GM12878 (cell line): Measurements from ENCODE around the gene MTFR1L. TPM values are rescaled to one million over a fixed set of nuclear protein-coding genes. Genes with fewer than 3 reads are reported as not detected.
A peak's percentile ranks its signal among the peaks of the same experiment; 100 is the strongest.

Experiments
- BCL11A ChIP-seq: IDR thresholded peaks from 2 replicates; pipeline ENCODE4 v1.6.1; 2011; ENCODE audit warnings: low read depth, low read length
- BCLAF1 ChIP-seq: fragments of 450-650 bp; IDR thresholded peaks from 2 replicates; pipeline ENCODE4 v1.6.1; 2017; ENCODE audit warnings: antibody characterized with exemption, mild to moderate bottlenecking, moderate library complexity
- BHLHE40 ChIP-seq, 2 experiments: fragments of 450-650 bp in 1 of 2; IDR thresholded peaks; 2 replicates each; pipeline ENCODE4 v1.6.1; 2011 to 2017; ENCODE audit warnings: low read depth in 2 of 2, borderline replicate concordance in 1 of 2, improper control_type of control experiment in 1 of 2, low read length in 1 of 2, mild to moderate bottlenecking in 1 of 2
- BRCA1 ChIP-seq: IDR thresholded peaks from 2 replicates; pipeline ENCODE4 v1.6.1; 2011; ENCODE audit warnings: low read depth, low read length, improper control_type of control experiment
- CBFB ChIP-seq: IDR thresholded peaks from 2 replicates; pipeline ENCODE4 v1.6.1; 2016; ENCODE audit warnings: antibody characterized with exemption, low read depth
- CEBPZ ChIP-seq: fragments of 150-350 bp; IDR thresholded peaks from 2 replicates; pipeline ENCODE4 v1.6.1; 2016; ENCODE audit warnings: low read depth, low read length
- CREB1 ChIP-seq: IDR thresholded peaks from 2 replicates; pipeline ENCODE4 v1.6.1; 2012; ENCODE audit warnings: low read depth, mild to moderate bottlenecking, inconsistent platforms
- GABPA ChIP-seq: IDR thresholded peaks from 2 replicates; pipeline ENCODE4 v1.6.1; 2014; ENCODE audit warnings: antibody characterized with exemption, low read depth, mild to moderate bottlenecking, inconsistent platforms
- KAT2A ChIP-seq: conservative IDR thresholded peaks from 2 replicates; pipeline ENCODE4 v1.6.1; 2011; ENCODE audit warnings: low read depth, low read length; ENCODE audit not compliant: control insufficient read depth
- NBN ChIP-seq: fragments of 450-650 bp; IDR thresholded peaks from 2 replicates; pipeline ENCODE4 v1.6.1; 2016
- NR2C1 ChIP-seq: fragments of 450-650 bp; IDR thresholded peaks from 2 replicates; pipeline ENCODE4 v1.6.1; 2017; ENCODE audit warnings: antibody characterized with exemption, mild to moderate bottlenecking, moderate library complexity
- NR2F1 ChIP-seq: fragments of 450-650 bp; conservative IDR thresholded peaks from 2 replicates; pipeline ENCODE4 v1.6.1; 2017; ENCODE audit warnings: mild to moderate bottlenecking
- POLR2A ChIP-seq: IDR thresholded peaks from 2 replicates; pipeline ENCODE4 v1.6.1; 2011; ENCODE audit warnings: low read depth, mild to moderate bottlenecking, low read length
- POLR2AphosphoS5 ChIP-seq: IDR thresholded peaks from 2 replicates; pipeline ENCODE4 v1.6.1; 2011; ENCODE audit warnings: mild to moderate bottlenecking, low read length, inconsistent platforms
- RFX5 ChIP-seq: IDR thresholded peaks from 2 replicates; pipeline ENCODE4 v1.6.1; 2011; ENCODE audit warnings: low read depth, low read length, improper control_type of control experiment
- SIX5 ChIP-seq: IDR thresholded peaks from 2 replicates; pipeline ENCODE4 v1.6.1; 2011; ENCODE audit warnings: mild to moderate bottlenecking, low read depth, low read length, moderate library complexity; ENCODE audit not compliant: severe bottlenecking
- TAF1 ChIP-seq: IDR thresholded peaks from 2 replicates; pipeline ENCODE4 v1.6.1; 2011; ENCODE audit warnings: mild to moderate bottlenecking, low read depth, low read length, borderline replicate concordance
- TCF12 ChIP-seq: IDR thresholded peaks from 2 replicates; pipeline ENCODE4 v1.6.1; 2011; ENCODE audit warnings: low read depth, mild to moderate bottlenecking, low read length
- WRNIP1 ChIP-seq: IDR thresholded peaks from 2 replicates; pipeline ENCODE4 v1.6.1; 2011; ENCODE audit warnings: low read depth, low read length, improper control_type of control experiment, borderline replicate concordance
- ZNF24 ChIP-seq: fragments of 450-650 bp; IDR thresholded peaks from 2 replicates; pipeline ENCODE4 v1.6.1; 2017; ENCODE audit warnings: antibody characterized with exemption, mild to moderate bottlenecking
- ZSCAN29 ChIP-seq: fragments of 450-650 bp; IDR thresholded peaks from 2 replicates; pipeline ENCODE4 v1.6.1; 2017; ENCODE audit warnings: mild to moderate bottlenecking, moderate library complexity
- polyA plus RNA-seq, 11 experiments: library from polyadenylated mRNA; depleted of rRNA in 4 of 11; unstranded in 6 of 11; stranded (reverse) in 5 of 11; fragments of >200 nt; fragmentation: Nextera tagmentation in 4 of 11; fragmentation: Illumina TruSeq in 1 of 11; extraction: Ambion mirVana in 4 of 11; extraction: Trizol in 1 of 11; gene quantifications; 1 replicate in 1 of 11; 2 replicates in 10 of 11; pipeline versions ENCODE4 v1.2.1 to v1.2.3, GENCODE V29; 2011 to 2016; ENCODE audit warnings: inconsistent platforms in 2 of 11, missing spikeins in 2 of 11, low read depth in 1 of 11
- total RNA-seq, 4 experiments: library from RNA; depleted of rRNA in 3 of 4; stranded (reverse); fragments of >200 nt in 3 of 4; fragmentation: Illumina TruSeq in 1 of 4; extraction: Trizol in 1 of 4; gene quantifications; 2 replicates each; pipeline versions ENCODE4 v1.2.1 to v1.2.3, GENCODE V29; 2013 to 2021
- TF ChIP-seq, protein P1 (sequence below): IDR thresholded peaks from 2 replicates; pipeline ENCODE4 v1.6.1; 2012; ENCODE audit warnings: low read depth, low read length, improper control_type of control experiment
- TF ChIP-seq, protein P2 (sequence below): IDR thresholded peaks from 2 replicates; pipeline ENCODE4 v1.6.1; 2011; ENCODE audit warnings: mild to moderate bottlenecking, low read depth, low read length, moderate library complexity; ENCODE audit not compliant: insufficient replicate concordance

The MTFR1L gene
- total and polyA plus RNA-seq, 10 of the 15 experiments (the other 5 are each of a cell fraction or from before 2014, with no cell fraction given), result 16.9 to 44.2 (median 30.3) TPM

- no peak for TF ChIP-seq BCLAF1
- TF ChIP-seq KAT2A, result no peak
- peak; percentile 77; the same call in 1 of the 2 replicates for TF ChIP-seq NBN
- peak; percentile 93 for TF ChIP-seq NR2C1
- peak; percentile 77 for TF ChIP-seq BRCA1
- peak; percentile 81 for TF ChIP-seq GABPA
- TF ChIP-seq CEBPZ, result no peak
- TF ChIP-seq, protein P1, sequence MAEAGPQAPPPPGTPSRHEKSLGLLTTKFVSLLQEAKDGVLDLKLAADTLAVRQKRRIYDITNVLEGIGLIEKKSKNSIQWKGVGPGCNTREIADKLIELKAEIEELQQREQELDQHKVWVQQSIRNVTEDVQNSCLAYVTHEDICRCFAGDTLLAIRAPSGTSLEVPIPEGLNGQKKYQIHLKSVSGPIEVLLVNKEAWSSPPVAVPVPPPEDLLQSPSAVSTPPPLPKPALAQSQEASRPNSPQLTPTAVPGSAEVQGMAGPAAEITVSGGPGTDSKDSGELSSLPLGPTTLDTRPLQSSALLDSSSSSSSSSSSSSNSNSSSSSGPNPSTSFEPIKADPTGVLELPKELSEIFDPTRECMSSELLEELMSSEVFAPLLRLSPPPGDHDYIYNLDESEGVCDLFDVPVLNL, result no peak
- TF ChIP-seq, protein P2, sequence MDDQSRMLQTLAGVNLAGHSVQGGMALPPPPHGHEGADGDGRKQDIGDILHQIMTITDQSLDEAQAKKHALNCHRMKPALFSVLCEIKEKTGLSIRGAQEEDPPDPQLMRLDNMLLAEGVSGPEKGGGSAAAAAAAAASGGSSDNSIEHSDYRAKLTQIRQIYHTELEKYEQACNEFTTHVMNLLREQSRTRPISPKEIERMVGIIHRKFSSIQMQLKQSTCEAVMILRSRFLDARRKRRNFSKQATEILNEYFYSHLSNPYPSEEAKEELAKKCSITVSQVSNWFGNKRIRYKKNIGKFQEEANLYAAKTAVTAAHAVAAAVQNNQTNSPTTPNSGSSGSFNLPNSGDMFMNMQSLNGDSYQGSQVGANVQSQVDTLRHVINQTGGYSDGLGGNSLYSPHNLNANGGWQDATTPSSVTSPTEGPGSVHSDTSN, result peak; percentile 75
- TF ChIP-seq ZNF24, result no peak
- TF ChIP-seq BCL11A, result no peak
- TF ChIP-seq SIX5, result no peak
- peak; percentile 73; the same call in 1 of the 2 replicates for TF ChIP-seq CBFB
- TF ChIP-seq RFX5, result no peak
- no peak for TF ChIP-seq ZSCAN29
- TF ChIP-seq POLR2A, result peak; percentile 89
- peak; percentile 79; the same call in 1 of the 2 replicates for TF ChIP-seq POLR2AphosphoS5
- peak in 1 of 2 experiments; percentile 47; a peak in 1 of 4 replicates for TF ChIP-seq BHLHE40 (IDR thresholded peaks at IDR 0.05; ENCODE audit: borderline replicate concordance in 1 of 2, low read depth in 2 of 2, low read length in 1 of 2)
- peak; percentile 33; the same call in 1 of the 2 replicates for TF ChIP-seq TCF12
- peak; percentile 95 for TF ChIP-seq NR2F1
- peak; percentile 13; the same call in 1 of the 2 replicates for TF ChIP-seq CREB1
- 0 out of 2 replicates have a peak, but pooled peaks have one; percentile 54 for TF ChIP-seq WRNIP1
- peak; percentile 69; the same call in 1 of the 2 replicates for TF ChIP-seq TAF1
Observed at GRCh38 chr1:25819491-25820246, at the start of gene MTFR1L (continued).
